Measurements from ENCODE around the gene SCFD1.

SCFD1 gene

GRCh38 chr14:30655124-30655523 is 33.0 kb downstream of the SCFD1 start:
- TF ChIP-seq CTCF (IDR thresholded peaks at IDR 0.05; ENCODE audit: insufficient read depth, missing control alignments), result no peak
- FAIRE-seq, result no peak
- DNase-seq (ENCODE audit: insufficient read length, low spot score), result no peak

- DNase-seq (ENCODE audit: insufficient read length, low spot score) (no peak), FAIRE-seq (no peak)
- no peak for TF ChIP-seq CTCF (IDR thresholded peaks at IDR 0.05; ENCODE audit: insufficient read depth, missing control alignments)
Measured at GRCh38 chr14:30655658-30656057, 33.5 kb downstream of the SCFD1 start.

GRCh38 chr14:30656190-30656632 is 34.1 kb downstream of the SCFD1 start:
- DNase-seq (ENCODE audit: insufficient read length, low spot score) (no peak), FAIRE-seq (peak; percentile 84)
- peak; percentile 67 for TF ChIP-seq CTCF (IDR thresholded peaks at IDR 0.05; ENCODE audit: insufficient read depth, missing control alignments)

GRCh38 chr14:30657050-30657449 is 34.9 kb downstream of the SCFD1 start:
- FAIRE-seq (no peak), DNase-seq (ENCODE audit: insufficient read length, low spot score) (no peak)
- TF ChIP-seq CTCF (IDR thresholded peaks at IDR 0.05; ENCODE audit: insufficient read depth, missing control alignments), result no peak

GRCh38 chr14:30657606-30658163 is 35.6 kb downstream of the SCFD1 start:
- DNase-seq (ENCODE audit: insufficient read length, low spot score), result no peak
- TF ChIP-seq CTCF (IDR thresholded peaks at IDR 0.05; ENCODE audit: insufficient read depth, missing control alignments), result peak; percentile 40
- no peak for FAIRE-seq

- no peak for TF ChIP-seq CTCF (IDR thresholded peaks at IDR 0.05; ENCODE audit: insufficient read depth, missing control alignments)
- DNase-seq (ENCODE audit: insufficient read length, low spot score) (no peak), FAIRE-seq (no peak)
Measured at GRCh38 chr14:30658645-30659044, 36.5 kb downstream of the SCFD1 start.

GRCh38 chr14:30669594-30669993 is 47.5 kb downstream of the SCFD1 start:
- DNase-seq (ENCODE audit: insufficient read length, low spot score) (no peak), FAIRE-seq (no peak)
- no peak for TF ChIP-seq CTCF (IDR thresholded peaks at IDR 0.05; ENCODE audit: insufficient read depth, missing control alignments)

All from D721Med (cell line).